K562 (cell line): Measurements from ENCODE around the gene GLYAT. TPM values are rescaled to one million over a fixed set of nuclear protein-coding genes. Genes with fewer than 3 reads are reported as not detected.

Experiments used
- EZH2 ChIP-seq: IDR thresholded peaks from 2 replicates; pipeline ENCODE4 v1.6.1; 2012; ENCODE audit warnings: low read depth, mild to moderate bottlenecking, inconsistent platforms, low read length, borderline replicate concordance
- SMARCA4 ChIP-seq: fragments of 450-650 bp; IDR thresholded peaks from 2 replicates; pipeline ENCODE4 v1.6.1; 2016
- TAF1 ChIP-seq: IDR thresholded peaks from 2 replicates; pipeline ENCODE4 v1.6.1; 2011; ENCODE audit warnings: mild to moderate bottlenecking, low read length, moderate library complexity; ENCODE audit not compliant: insufficient read depth, control insufficient read depth, severe bottlenecking; ENCODE audit errors: extremely low read depth
- THRAP3 ChIP-seq: fragments of 450-650 bp; IDR thresholded peaks from 2 replicates; pipeline ENCODE4 v1.6.1; 2016; ENCODE audit warnings: mild to moderate bottlenecking, inconsistent platforms, borderline replicate concordance
- polyA plus RNA-seq, 8 experiments: library from polyadenylated mRNA; depleted of rRNA in 4 of 8; stranded (reverse) in 5 of 8; unstranded in 3 of 8; fragments of >200 nt; fragmentation: Nextera tagmentation in 2 of 8; fragmentation: Illumina TruSeq in 1 of 8; extraction: Ambion mirVana in 2 of 8; extraction: Trizol in 1 of 8; gene quantifications; 2 replicates each; pipeline versions ENCODE4 v1.2.1 to v1.2.3, GENCODE V29; 2011 to 2014; ENCODE audit warnings: inconsistent platforms in 1 of 8, missing spikeins in 1 of 8
- total RNA-seq, 7 experiments: library from RNA; depleted of rRNA in 6 of 7; stranded (reverse); fragments of >200 nt in 6 of 7; fragmentation: Illumina TruSeq in 2 of 7; extraction: Trizol in 2 of 7; gene quantifications; 2 replicates each; pipeline versions ENCODE4 v1.2.1 to v1.2.3, GENCODE V29; 2011 to 2021; ENCODE audit warnings: low replicate concordance in 1 of 7
- TF ChIP-seq, protein P1 (sequence below): fragments of 450-650 bp; IDR thresholded peaks from 2 replicates; pipeline ENCODE4 v1.6.1; 2016; ENCODE audit warnings: mild to moderate bottlenecking, moderate library complexity
- TF ChIP-seq, protein P2 (sequence below): IDR thresholded peaks from 2 replicates; pipeline ENCODE4 v1.6.1; 2011; ENCODE audit not compliant: insufficient read length; ENCODE audit errors: extremely low read depth
- TF ChIP-seq, protein P3 (sequence below): fragments of 250-450 bp; sonication (Bioruptor Pico); IDR thresholded peaks from 2 replicates; pipeline ENCODE4 v1.9.0; 2021; ENCODE audit warnings: mild to moderate bottlenecking, inconsistent platforms
- TF ChIP-seq, protein P4 (sequence below): sonication (generic); formaldehyde crosslinking; IDR thresholded peaks from 2 replicates; pipeline ENCODE4 v1.8.0; 2023; ENCODE audit warnings: mild to moderate bottlenecking, missing genetic modification reagents

Gene GLYAT
- total and polyA plus RNA-seq, 9 of the 15 experiments (the other 6 are each of a cell fraction or from before 2014, with no cell fraction given): not detected

DNA sequence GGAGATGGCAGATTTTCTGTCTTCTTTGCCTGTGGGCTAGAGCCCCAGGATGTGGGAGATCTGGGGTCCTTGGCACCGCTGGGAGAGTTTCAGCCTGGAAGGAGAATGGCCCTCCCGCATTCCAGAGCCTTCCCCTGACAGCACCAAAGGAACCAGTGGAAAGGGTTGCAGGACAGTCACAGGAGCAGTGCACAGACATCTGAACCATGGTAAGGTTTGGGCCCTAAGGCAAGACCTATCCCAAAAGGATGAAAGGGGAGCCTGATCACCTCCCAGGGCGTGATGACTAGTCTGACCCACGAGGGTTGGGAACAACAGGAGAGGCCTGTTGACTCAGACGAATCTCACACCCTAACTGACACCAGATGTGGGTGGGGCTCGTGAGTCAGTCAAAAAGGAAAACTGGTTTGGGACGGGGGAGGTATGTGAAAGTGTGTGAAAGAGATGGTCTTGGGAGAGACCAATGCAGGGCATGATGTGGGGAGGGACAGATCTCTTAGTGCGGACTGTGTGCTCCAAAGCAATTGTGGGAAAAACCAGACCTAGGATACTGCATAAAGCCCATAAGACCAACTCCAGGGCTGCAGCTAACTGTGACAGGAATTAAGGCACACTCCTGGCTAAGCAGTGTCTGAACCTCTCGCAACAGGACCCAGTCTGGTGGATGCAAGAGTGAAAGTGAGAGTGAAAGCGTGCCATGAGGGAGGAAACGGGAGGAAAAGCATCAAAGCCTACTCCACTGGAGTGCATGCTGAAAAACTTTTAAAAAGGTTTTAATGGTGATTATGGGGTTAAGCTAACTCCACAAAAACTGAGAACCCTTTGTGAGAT is 39.1 kb upstream of the GLYAT start (continued):
- TF ChIP-seq EZH2 (no peak), SMARCA4 (peak; percentile 76), TAF1 (peak; percentile 58), THRAP3 (no peak)
- TF ChIP-seq, protein P1, sequence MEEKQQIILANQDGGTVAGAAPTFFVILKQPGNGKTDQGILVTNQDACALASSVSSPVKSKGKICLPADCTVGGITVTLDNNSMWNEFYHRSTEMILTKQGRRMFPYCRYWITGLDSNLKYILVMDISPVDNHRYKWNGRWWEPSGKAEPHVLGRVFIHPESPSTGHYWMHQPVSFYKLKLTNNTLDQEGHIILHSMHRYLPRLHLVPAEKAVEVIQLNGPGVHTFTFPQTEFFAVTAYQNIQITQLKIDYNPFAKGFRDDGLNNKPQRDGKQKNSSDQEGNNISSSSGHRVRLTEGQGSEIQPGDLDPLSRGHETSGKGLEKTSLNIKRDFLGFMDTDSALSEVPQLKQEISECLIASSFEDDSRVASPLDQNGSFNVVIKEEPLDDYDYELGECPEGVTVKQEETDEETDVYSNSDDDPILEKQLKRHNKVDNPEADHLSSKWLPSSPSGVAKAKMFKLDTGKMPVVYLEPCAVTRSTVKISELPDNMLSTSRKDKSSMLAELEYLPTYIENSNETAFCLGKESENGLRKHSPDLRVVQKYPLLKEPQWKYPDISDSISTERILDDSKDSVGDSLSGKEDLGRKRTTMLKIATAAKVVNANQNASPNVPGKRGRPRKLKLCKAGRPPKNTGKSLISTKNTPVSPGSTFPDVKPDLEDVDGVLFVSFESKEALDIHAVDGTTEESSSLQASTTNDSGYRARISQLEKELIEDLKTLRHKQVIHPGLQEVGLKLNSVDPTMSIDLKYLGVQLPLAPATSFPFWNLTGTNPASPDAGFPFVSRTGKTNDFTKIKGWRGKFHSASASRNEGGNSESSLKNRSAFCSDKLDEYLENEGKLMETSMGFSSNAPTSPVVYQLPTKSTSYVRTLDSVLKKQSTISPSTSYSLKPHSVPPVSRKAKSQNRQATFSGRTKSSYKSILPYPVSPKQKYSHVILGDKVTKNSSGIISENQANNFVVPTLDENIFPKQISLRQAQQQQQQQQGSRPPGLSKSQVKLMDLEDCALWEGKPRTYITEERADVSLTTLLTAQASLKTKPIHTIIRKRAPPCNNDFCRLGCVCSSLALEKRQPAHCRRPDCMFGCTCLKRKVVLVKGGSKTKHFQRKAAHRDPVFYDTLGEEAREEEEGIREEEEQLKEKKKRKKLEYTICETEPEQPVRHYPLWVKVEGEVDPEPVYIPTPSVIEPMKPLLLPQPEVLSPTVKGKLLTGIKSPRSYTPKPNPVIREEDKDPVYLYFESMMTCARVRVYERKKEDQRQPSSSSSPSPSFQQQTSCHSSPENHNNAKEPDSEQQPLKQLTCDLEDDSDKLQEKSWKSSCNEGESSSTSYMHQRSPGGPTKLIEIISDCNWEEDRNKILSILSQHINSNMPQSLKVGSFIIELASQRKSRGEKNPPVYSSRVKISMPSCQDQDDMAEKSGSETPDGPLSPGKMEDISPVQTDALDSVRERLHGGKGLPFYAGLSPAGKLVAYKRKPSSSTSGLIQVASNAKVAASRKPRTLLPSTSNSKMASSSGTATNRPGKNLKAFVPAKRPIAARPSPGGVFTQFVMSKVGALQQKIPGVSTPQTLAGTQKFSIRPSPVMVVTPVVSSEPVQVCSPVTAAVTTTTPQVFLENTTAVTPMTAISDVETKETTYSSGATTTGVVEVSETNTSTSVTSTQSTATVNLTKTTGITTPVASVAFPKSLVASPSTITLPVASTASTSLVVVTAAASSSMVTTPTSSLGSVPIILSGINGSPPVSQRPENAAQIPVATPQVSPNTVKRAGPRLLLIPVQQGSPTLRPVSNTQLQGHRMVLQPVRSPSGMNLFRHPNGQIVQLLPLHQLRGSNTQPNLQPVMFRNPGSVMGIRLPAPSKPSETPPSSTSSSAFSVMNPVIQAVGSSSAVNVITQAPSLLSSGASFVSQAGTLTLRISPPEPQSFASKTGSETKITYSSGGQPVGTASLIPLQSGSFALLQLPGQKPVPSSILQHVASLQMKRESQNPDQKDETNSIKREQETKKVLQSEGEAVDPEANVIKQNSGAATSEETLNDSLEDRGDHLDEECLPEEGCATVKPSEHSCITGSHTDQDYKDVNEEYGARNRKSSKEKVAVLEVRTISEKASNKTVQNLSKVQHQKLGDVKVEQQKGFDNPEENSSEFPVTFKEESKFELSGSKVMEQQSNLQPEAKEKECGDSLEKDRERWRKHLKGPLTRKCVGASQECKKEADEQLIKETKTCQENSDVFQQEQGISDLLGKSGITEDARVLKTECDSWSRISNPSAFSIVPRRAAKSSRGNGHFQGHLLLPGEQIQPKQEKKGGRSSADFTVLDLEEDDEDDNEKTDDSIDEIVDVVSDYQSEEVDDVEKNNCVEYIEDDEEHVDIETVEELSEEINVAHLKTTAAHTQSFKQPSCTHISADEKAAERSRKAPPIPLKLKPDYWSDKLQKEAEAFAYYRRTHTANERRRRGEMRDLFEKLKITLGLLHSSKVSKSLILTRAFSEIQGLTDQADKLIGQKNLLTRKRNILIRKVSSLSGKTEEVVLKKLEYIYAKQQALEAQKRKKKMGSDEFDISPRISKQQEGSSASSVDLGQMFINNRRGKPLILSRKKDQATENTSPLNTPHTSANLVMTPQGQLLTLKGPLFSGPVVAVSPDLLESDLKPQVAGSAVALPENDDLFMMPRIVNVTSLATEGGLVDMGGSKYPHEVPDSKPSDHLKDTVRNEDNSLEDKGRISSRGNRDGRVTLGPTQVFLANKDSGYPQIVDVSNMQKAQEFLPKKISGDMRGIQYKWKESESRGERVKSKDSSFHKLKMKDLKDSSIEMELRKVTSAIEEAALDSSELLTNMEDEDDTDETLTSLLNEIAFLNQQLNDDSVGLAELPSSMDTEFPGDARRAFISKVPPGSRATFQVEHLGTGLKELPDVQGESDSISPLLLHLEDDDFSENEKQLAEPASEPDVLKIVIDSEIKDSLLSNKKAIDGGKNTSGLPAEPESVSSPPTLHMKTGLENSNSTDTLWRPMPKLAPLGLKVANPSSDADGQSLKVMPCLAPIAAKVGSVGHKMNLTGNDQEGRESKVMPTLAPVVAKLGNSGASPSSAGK: peak; percentile 92
- TF ChIP-seq, protein P2, sequence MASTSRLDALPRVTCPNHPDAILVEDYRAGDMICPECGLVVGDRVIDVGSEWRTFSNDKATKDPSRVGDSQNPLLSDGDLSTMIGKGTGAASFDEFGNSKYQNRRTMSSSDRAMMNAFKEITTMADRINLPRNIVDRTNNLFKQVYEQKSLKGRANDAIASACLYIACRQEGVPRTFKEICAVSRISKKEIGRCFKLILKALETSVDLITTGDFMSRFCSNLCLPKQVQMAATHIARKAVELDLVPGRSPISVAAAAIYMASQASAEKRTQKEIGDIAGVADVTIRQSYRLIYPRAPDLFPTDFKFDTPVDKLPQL: no peak
- TF ChIP-seq, protein P3, sequence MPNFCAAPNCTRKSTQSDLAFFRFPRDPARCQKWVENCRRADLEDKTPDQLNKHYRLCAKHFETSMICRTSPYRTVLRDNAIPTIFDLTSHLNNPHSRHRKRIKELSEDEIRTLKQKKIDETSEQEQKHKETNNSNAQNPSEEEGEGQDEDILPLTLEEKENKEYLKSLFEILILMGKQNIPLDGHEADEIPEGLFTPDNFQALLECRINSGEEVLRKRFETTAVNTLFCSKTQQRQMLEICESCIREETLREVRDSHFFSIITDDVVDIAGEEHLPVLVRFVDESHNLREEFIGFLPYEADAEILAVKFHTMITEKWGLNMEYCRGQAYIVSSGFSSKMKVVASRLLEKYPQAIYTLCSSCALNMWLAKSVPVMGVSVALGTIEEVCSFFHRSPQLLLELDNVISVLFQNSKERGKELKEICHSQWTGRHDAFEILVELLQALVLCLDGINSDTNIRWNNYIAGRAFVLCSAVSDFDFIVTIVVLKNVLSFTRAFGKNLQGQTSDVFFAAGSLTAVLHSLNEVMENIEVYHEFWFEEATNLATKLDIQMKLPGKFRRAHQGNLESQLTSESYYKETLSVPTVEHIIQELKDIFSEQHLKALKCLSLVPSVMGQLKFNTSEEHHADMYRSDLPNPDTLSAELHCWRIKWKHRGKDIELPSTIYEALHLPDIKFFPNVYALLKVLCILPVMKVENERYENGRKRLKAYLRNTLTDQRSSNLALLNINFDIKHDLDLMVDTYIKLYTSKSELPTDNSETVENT (CRISPR knock-in tag): 0 out of 2 replicates have a peak, but pooled peaks have one; percentile 42
- TF ChIP-seq, protein P4, sequence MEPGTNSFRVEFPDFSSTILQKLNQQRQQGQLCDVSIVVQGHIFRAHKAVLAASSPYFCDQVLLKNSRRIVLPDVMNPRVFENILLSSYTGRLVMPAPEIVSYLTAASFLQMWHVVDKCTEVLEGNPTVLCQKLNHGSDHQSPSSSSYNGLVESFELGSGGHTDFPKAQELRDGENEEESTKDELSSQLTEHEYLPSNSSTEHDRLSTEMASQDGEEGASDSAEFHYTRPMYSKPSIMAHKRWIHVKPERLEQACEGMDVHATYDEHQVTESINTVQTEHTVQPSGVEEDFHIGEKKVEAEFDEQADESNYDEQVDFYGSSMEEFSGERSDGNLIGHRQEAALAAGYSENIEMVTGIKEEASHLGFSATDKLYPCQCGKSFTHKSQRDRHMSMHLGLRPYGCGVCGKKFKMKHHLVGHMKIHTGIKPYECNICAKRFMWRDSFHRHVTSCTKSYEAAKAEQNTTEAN (CRISPR knock-in tag): no peak
